Measurements from ENCODE around the gene MAP1A. TPM values are rescaled to one million over a fixed set of nuclear protein-coding genes. Genes with fewer than 3 reads are reported as not detected.

The MAP1A gene
- total RNA-seq, result 9.7 and 25.5 TPM in 2 replicates

DNA sequence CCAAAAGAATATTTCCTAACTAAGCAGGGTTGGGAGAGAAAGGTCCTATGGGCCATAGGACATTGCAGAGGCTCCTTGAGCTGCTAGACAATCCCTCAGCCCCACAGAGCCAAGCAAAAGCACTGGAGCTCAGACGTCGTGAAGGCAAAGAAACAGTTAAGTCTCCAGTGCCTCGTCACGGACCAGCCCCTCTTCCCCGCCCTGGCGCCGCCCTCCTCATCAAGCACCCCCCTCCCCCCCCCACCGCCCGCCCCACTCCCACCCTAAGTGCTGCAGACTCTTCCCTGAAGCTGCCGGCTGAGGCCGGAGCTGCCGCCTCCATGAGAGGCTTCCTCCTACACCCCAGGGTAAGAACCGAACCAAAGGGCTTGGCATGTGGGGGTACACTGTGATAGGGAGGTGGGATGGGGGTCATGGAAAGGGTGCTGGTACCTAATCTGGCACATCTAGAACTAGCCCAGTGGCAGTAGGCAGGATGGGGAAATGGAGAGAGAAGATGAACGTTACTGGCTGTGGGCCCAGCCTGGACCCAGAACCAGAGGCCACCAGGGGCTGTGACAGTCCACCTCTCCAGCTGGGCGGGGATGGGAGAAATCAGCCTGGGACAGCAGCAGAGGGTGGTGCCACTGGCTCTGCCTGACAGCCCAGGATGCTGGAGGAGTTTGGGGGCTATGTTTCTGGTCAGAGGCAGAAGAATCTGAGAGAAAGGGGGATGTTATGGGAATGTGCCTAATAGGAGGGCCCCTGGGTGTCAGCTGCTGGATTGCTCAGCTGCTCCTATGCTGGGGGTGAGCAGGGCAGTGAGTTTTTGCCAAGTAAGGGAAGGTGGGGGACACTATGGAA is at the start of gene MAP1A:
TSS of gene MAP1A (plus strand) at position 255 of the 843 bp plus-strand sequence. CDS start 3,866 bp downstream, outside the sequence.

GRCh38 chr15:43492673-43493601 is 24.5 kb upstream of the MAP1A start, which contains the start of gene TP53BP1:
Gene TP53BP1 (minus strand): TSS chr15:43493156. CDS start chr15:43493043, 113 bp downstream.

Other genes with a start within 250 kb of the MAP1A start
- gene TGM7, start 215.4 kb upstream of the MAP1A start, total RNA-seq, result not detected in 2 replicates
- 3.1 and 6.5 TPM in 2 replicates for gene LCMT2, start 187.0 kb upstream of the MAP1A start, total RNA-seq
- gene ZSCAN29, start 146.6 kb upstream of the MAP1A start, total RNA-seq, result 9.5 and 12.8 TPM in 2 replicates
- 8.6 and 14.2 TPM in 2 replicates for gene TUBGCP4, start 146.5 kb upstream of the MAP1A start, total RNA-seq
- gene TP53BP1, start 24.5 kb upstream of the MAP1A start, total RNA-seq, result 18.0 and 18.8 TPM in 2 replicates
- 1.4 and 6.0 TPM in 2 replicates for gene PPIP5K1, start 72.6 kb downstream of the MAP1A start, total RNA-seq
- gene CKMT1B, start 76.4 kb downstream of the MAP1A start, total RNA-seq, result not detected in 2 replicates
- gene STRC, start 101.2 kb downstream of the MAP1A start, total RNA-seq, result not detected in 2 replicates
- gene CATSPER2, start 131.2 kb downstream of the MAP1A start, total RNA-seq, result not detected in 2 replicates
- gene CKMT1A, start 176.3 kb downstream of the MAP1A start, total RNA-seq, result not detected in 2 replicates
- 178 and 277 TPM in 2 replicates for gene PDIA3, start 228.8 kb downstream of the MAP1A start, total RNA-seq

Data from pericardium fibroblast (primary cell).